Measurements from ENCODE around the gene KRT85. TPM values are rescaled to one million over a fixed set of nuclear protein-coding genes. Genes with fewer than 3 reads are reported as not detected.

KRT85 gene
- total and polyA plus RNA-seq, 10 of the 15 experiments (the other 5 are each of a cell fraction or from before 2014, with no cell fraction given) = 0.05 to 0.18 (median 0.11) TPM; not detected in 6

GRCh38 chr12:52338241-52338960 is 28.9 kb downstream of the KRT85 start (continued):
- TF ChIP-seq ZNF274 (IDR thresholded peaks at IDR 0.05; ENCODE audit: insufficient read depth, insufficient read length) = no peak

GRCh38 chr12:52337054-52337453 is 30.2 kb downstream of the KRT85 start:
- intact Hi-C loops (cut with micrococcal nuclease; ENCODE audit: unreplicated experiment) = no loop called here
- no peak for FAIRE-seq

More at GRCh38 chr12:52337054-52337453, 30.2 kb downstream of the KRT85 start:
- Histone ChIP-seq H2AFZ (ENCODE audit: control insufficient read depth, low read depth, low read length) (no peak overlapping the region), H3K9me3 (replicated peaks; ENCODE audit: control insufficient read depth, insufficient read depth, low read length) (no peaks in the 10 kb centered on the region; the same call in 2 of the 3 replicates), H3K27me3 (replicated peaks in 1 of 2; ENCODE audit: control insufficient read depth in 2 of 2, insufficient read depth in 2 of 2, low read length in 1 of 2) (peaks cover 0 to 2% of the 10 kb centered on the region in 2 experiments; a peak in 2 of 4 replicates), H3K4me2 (ENCODE audit: control insufficient read depth, insufficient read depth) (no peak overlapping the region), H3K27ac (ENCODE audit: control insufficient read depth, insufficient read depth) (no peak overlapping the region), H4K20me1 (ENCODE audit: control insufficient read depth, insufficient read depth) (no peaks in the 10 kb centered on the region), H3K9ac (ENCODE audit: control insufficient read depth, insufficient read depth, low read length) (no peak overlapping the region), H3K4me3 (no peak overlapping the region), H3K79me2 (ENCODE audit: control insufficient read depth, insufficient read depth, low read length) (no peaks in the 10 kb centered on the region), H3K4me1 (ENCODE audit: control insufficient read depth, insufficient read depth, low read length) (no peaks in the 10 kb centered on the region), H3K36me3 (ENCODE audit: control insufficient read depth in 2 of 2, insufficient read depth in 2 of 2, low read length in 1 of 2) (no peaks in the 10 kb centered on the region)
- TF ChIP-seq MEF2A (IDR thresholded peaks at IDR 0.05; ENCODE audit: insufficient read depth, low read depth, low read length) = no peak
- TF ChIP-seq BCL3 (IDR thresholded peaks at IDR 0.05; ENCODE audit: borderline replicate concordance, insufficient read depth, low read depth, low read length, poor library complexity, severe bottlenecking) = no peak
- TF ChIP-seq, protein P1, sequence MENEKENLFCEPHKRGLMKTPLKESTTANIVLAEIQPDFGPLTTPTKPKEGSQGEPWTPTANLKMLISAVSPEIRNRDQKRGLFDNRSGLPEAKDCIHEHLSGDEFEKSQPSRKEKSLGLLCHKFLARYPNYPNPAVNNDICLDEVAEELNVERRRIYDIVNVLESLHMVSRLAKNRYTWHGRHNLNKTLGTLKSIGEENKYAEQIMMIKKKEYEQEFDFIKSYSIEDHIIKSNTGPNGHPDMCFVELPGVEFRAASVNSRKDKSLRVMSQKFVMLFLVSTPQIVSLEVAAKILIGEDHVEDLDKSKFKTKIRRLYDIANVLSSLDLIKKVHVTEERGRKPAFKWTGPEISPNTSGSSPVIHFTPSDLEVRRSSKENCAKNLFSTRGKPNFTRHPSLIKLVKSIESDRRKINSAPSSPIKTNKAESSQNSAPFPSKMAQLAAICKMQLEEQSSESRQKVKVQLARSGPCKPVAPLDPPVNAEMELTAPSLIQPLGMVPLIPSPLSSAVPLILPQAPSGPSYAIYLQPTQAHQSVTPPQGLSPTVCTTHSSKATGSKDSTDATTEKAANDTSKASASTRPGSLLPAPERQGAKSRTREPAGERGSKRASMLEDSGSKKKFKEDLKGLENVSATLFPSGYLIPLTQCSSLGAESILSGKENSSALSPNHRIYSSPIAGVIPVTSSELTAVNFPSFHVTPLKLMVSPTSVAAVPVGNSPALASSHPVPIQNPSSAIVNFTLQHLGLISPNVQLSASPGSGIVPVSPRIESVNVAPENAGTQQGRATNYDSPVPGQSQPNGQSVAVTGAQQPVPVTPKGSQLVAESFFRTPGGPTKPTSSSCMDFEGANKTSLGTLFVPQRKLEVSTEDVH (IDR thresholded peaks at IDR 0.05; ENCODE audit: low read depth, partially characterized antibody) = no peak
- no peak for DNase-seq (ENCODE audit: low read depth, low spot score)
- no TSS peak for BruUV-seq (replicated peaks)
- ChIA-PET CTCF (interaction anchor here (1.0 to 2.2 kb wide), 3 partner anchors 9 to 14 kb away, joined by 3 to 7 read pairs (median 3); no protein-coding TSS in a partner anchor), SMC1A (ENCODE audit: uncharacterized antibody, unreplicated experiment) (interaction anchor here (0.9 kb wide), 1 partner anchor 168 kb away, joined by 3 read pairs; no protein-coding TSS in a partner anchor), RAD21 (ENCODE audit: unreplicated experiment) (no interaction called here), POLR2A (interaction anchor here (1.2 kb wide), 1 partner anchor 10 kb away, joined by 3 read pairs; no protein-coding TSS in a partner anchor)
- in situ Hi-C loops (cut with MboI) = no loop called here
- WGBS (ENCODE audit: insufficient coverage, insufficient replicate concordance, low lambda C conversion rate, missing lambda C conversion rate) = 0% methylated on average over 1 of the region's 1 CpG
- no peak for ATAC-seq
